NCI-H1694 treated with DMSO at 0.1 percent for 48 hours (cell line): ENCODE results near the gene APOB.
"Not testable (repeated sequence)": the region's sequence is repeated elsewhere in the genome, so short reads cannot be mapped to it uniquely, and the experiment has no call there.

Source experiments
- DNase-seq: peaks from one replicate; lab custom pipeline; 2025; lab: John Stamatoyannopoulos, UW

The APOB gene

GRCh38 chr2:21032338-21033236 is 11.3 kb downstream of the APOB start:
- no peak for DNase-seq

- no peak for DNase-seq
Measured at GRCh38 chr2:21030983-21031968, 12.6 kb downstream of the APOB start.

- DNase-seq, result no peak
Measured at GRCh38 chr2:21029519-21029918, 14.4 kb downstream of the APOB start.

GRCh38 chr2:21028951-21029350 is 14.9 kb downstream of the APOB start:
- not testable (repeated sequence) for DNase-seq

- no peak for DNase-seq
Measured at GRCh38 chr2:21028021-21028947, 15.6 kb downstream of the APOB start.

GRCh38 chr2:21026479-21027282 is 17.2 kb downstream of the APOB start:
- no peak for DNase-seq

GRCh38 chr2:21025690-21026478 is 18.0 kb downstream of the APOB start:
- DNase-seq, result no peak

- DNase-seq, result no peak
Measured at GRCh38 chr2:21024722-21025389, 19.0 kb downstream of the APOB start.

GRCh38 chr2:21024198-21024597 is 19.7 kb downstream of the APOB start:
- DNase-seq, result no peak

- no peak for DNase-seq
Measured at GRCh38 chr2:21023419-21024181, 20.3 kb downstream of the APOB start.

GRCh38 chr2:21022792-21023367 is 21.0 kb downstream of the APOB start:
- DNase-seq, result no peak

- no peak for DNase-seq
Measured at GRCh38 chr2:21021430-21021829, 22.4 kb downstream of the APOB start.

- DNase-seq, result no peak
Measured at GRCh38 chr2:21020668-21021288, 23.1 kb downstream of the APOB start.

- no peak for DNase-seq
Measured at GRCh38 chr2:21020031-21020667, 23.7 kb downstream of the APOB start.

GRCh38 chr2:21019678-21020021 is 24.2 kb downstream of the APOB start:
- no peak for DNase-seq

- DNase-seq, result no peak
Measured at GRCh38 chr2:21019000-21019677, 24.7 kb downstream of the APOB start.

GRCh38 chr2:21018290-21018689 is 25.6 kb downstream of the APOB start:
- no peak for DNase-seq
